Type B pancreatic cell (in vitro differentiated cells): ENCODE results near the gene EFCAB6. TPM values are rescaled to one million over a fixed set of nuclear protein-coding genes. Genes with fewer than 3 reads are reported as not detected.

ENCODE experiments used
- DNase-seq: peaks from one replicate; pipeline ENCODE4 v3.0.0; 2021; ENCODE audit warnings: mixed read lengths; ENCODE audit not compliant: unreplicated experiment; ENCODE audit errors: extremely low spot score
- H3K27ac Mint-ChIP-seq: 2 replicates; pipeline ENCODE4 v1.8.0; 2021; ENCODE audit warnings: mild to moderate bottlenecking, mixed read lengths
- H3K27me3 Mint-ChIP-seq: 2 replicates; pipeline ENCODE4 v1.8.0; 2021; ENCODE audit warnings: mixed read lengths
- H3K36me3 Mint-ChIP-seq: 2 replicates; pipeline ENCODE4 v1.8.0; 2021; ENCODE audit warnings: mixed read lengths
- H3K4me1 Mint-ChIP-seq: one replicate; pipeline ENCODE4 v1.8.0; 2021; ENCODE audit warnings: mixed read lengths; ENCODE audit not compliant: unreplicated experiment
- H3K4me3 Mint-ChIP-seq: 2 replicates; pipeline ENCODE4 v1.8.0; 2021; ENCODE audit warnings: mild to moderate bottlenecking, mixed read lengths
- H3K9me3 Mint-ChIP-seq: 2 replicates; pipeline ENCODE4 v1.8.0; 2021; ENCODE audit warnings: mixed read lengths
- CTCF ChIP-seq: fragments of 200-600 bp; sonication (generic); conservative IDR thresholded peaks from 2 replicates; pipeline ENCODE4 v1.5.0; 2021; ENCODE audit warnings: antibody characterized with exemption, mild to moderate bottlenecking
- total RNA-seq: library from RNA; stranded (reverse); gene quantifications from 2 replicates; pipeline ENCODE4 v1.2.1, GENCODE V29; 2021; ENCODE audit warnings: low replicate concordance

Gene EFCAB6
- total RNA-seq, 1 donor from 2014 or later, result 5.3 TPM

GRCh38 chr22:43616645-43617044 lies 195.5 kb downstream of the EFCAB6 start:
- Mint-ChIP-seq H3K9me3 (peaks cover 6% of the 10 kb centered on the region), H3K4me1 (no peaks in the 10 kb centered on the region), H3K27ac (no peak overlapping the region), H3K4me3 (no peak overlapping the region), H3K27me3 (no peaks in the 10 kb centered on the region), H3K36me3 (peaks cover 5% of the 10 kb centered on the region)
- no peak for DNase-seq
- TF ChIP-seq CTCF, result no peak

- H3K4me3 Mint-ChIP-seq, result no peak overlapping the region
- peaks cover 4% of the 10 kb centered on the region for H3K9me3 Mint-ChIP-seq
- no peaks in the 10 kb centered on the region for H3K27me3 Mint-ChIP-seq
- no peaks in the 10 kb centered on the region for H3K4me1 Mint-ChIP-seq
- no peak for DNase-seq
- H3K27ac Mint-ChIP-seq, result no peak overlapping the region
- no peak for TF ChIP-seq CTCF
- peaks cover 6% of the 10 kb centered on the region for H3K36me3 Mint-ChIP-seq
Observed at GRCh38 chr22:43600265-43600664, 211.8 kb downstream of the EFCAB6 start.

- Mint-ChIP-seq H3K4me3 (no peak overlapping the region), H3K27me3 (no peaks in the 10 kb centered on the region), H3K4me1 (no peaks in the 10 kb centered on the region), H3K36me3 (peaks cover 5% of the 10 kb centered on the region), H3K9me3 (peaks cover 4% of the 10 kb centered on the region), H3K27ac (no peak overlapping the region)
- TF ChIP-seq CTCF, result peak; percentile 53
- no peak for DNase-seq
Observed at GRCh38 chr22:43592476-43592875, 219.6 kb downstream of the EFCAB6 start.

- H3K27ac Mint-ChIP-seq, result no peak overlapping the region
- no peak for TF ChIP-seq CTCF
- H3K4me3 Mint-ChIP-seq, result no peak overlapping the region
- H3K27me3 Mint-ChIP-seq, result no peaks in the 10 kb centered on the region
- peaks cover 5% of the 10 kb centered on the region for H3K36me3 Mint-ChIP-seq
- no peaks in the 10 kb centered on the region for H3K4me1 Mint-ChIP-seq
- DNase-seq, result no peak
- H3K9me3 Mint-ChIP-seq, result peaks cover 4% of the 10 kb centered on the region
Observed at GRCh38 chr22:43591380-43591779, 220.7 kb downstream of the EFCAB6 start.

GRCh38 chr22:43587574-43587973 lies 224.5 kb downstream of the EFCAB6 start:
- peaks cover 6% of the 10 kb centered on the region for H3K9me3 Mint-ChIP-seq
- no peak for TF ChIP-seq CTCF
- DNase-seq, result no peak
- no peak overlapping the region for H3K4me3 Mint-ChIP-seq
- no peaks in the 10 kb centered on the region for H3K4me1 Mint-ChIP-seq
- H3K36me3 Mint-ChIP-seq, result peaks cover 6% of the 10 kb centered on the region
- H3K27ac Mint-ChIP-seq, result no peak overlapping the region
- peaks cover 3% of the 10 kb centered on the region for H3K27me3 Mint-ChIP-seq

- peaks cover 3% of the 10 kb centered on the region for H3K27me3 Mint-ChIP-seq
- H3K27ac Mint-ChIP-seq, result no peak overlapping the region
- H3K9me3 Mint-ChIP-seq, result peaks cover 6% of the 10 kb centered on the region
- no peak for DNase-seq
- no peak overlapping the region for H3K4me3 Mint-ChIP-seq
- TF ChIP-seq CTCF, result no peak
- peaks cover 6% of the 10 kb centered on the region for H3K36me3 Mint-ChIP-seq
- no peaks in the 10 kb centered on the region for H3K4me1 Mint-ChIP-seq
Observed at GRCh38 chr22:43583501-43583900, 228.6 kb downstream of the EFCAB6 start.
